SJCRH30 (cell line): ENCODE results near the gene BUD31. TPM values are rescaled to one million over a fixed set of nuclear protein-coding genes. Genes with fewer than 3 reads are reported as not detected.

Experiments used
- DNase-seq, 2 experiments: peaks; one replicate each; pipeline ENCODE4 v3.0.0-alpha.2; 2015 to 2020
- H3K27ac ChIP-seq: fragments of 250-450 bp; sonication (Bioruptor Pico); 2 replicates; pipeline ENCODE4 v1.5.1; 2020; ENCODE audit warnings: mild to moderate bottlenecking, moderate library complexity
- H3K27me3 ChIP-seq: fragments of 250-450 bp; sonication (Bioruptor Pico); 2 replicates; pipeline ENCODE4 v1.5.1; 2020; ENCODE audit warnings: mild to moderate bottlenecking, moderate library complexity
- H3K36me3 ChIP-seq: fragments of 250-450 bp; sonication (Bioruptor Pico); 2 replicates; pipeline ENCODE4 v1.5.1; 2020; ENCODE audit warnings: mild to moderate bottlenecking, moderate library complexity
- H3K4me1 ChIP-seq: fragments of 250-450 bp; sonication (Bioruptor Pico); 2 replicates; pipeline ENCODE4 v1.5.1; 2020; ENCODE audit warnings: mild to moderate bottlenecking, moderate library complexity
- H3K4me3 ChIP-seq: fragments of 250-450 bp; sonication (Bioruptor Pico); 2 replicates; pipeline ENCODE4 v1.5.1; 2020; ENCODE audit warnings: mild to moderate bottlenecking, moderate library complexity
- H3K9me3 ChIP-seq: fragments of 250-450 bp; sonication (Bioruptor Pico); replicated peaks from 2 replicates; pipeline ENCODE4 v1.5.1; 2020; ENCODE audit warnings: mild to moderate bottlenecking, moderate library complexity
- total RNA-seq: library from RNA; depleted of rRNA; stranded (reverse); fragments of >200 nt; shearing (Covaris generic); gene quantifications from 2 replicates; pipeline ENCODE4 v1.2.3, GENCODE V29; 2014

The BUD31 gene
- total RNA-seq, 1 experiment from 2014 or later: 136 TPM

- Histone ChIP-seq H3K4me3 (no peak overlapping the region), H3K9me3 (no peaks in the 10 kb centered on the region), H3K36me3 (peaks cover 22% of the 10 kb centered on the region), H3K27me3 (no peaks in the 10 kb centered on the region), H3K4me1 (no peaks in the 10 kb centered on the region), H3K27ac (no peak overlapping the region)
- no peak for DNase-seq
Measured at GRCh38 chr7:99387912-99388311, 20.9 kb upstream of the BUD31 start.

GRCh38 chr7:99389772-99390171, 19.0 kb upstream of the BUD31 start:
- H3K4me3 ChIP-seq: no peak overlapping the region
- H3K4me1 ChIP-seq: no peaks in the 10 kb centered on the region
- DNase-seq: no peak
- no peaks in the 10 kb centered on the region for H3K27me3 ChIP-seq
- H3K27ac ChIP-seq: no peak overlapping the region
- peaks cover 24% of the 10 kb centered on the region for H3K36me3 ChIP-seq
- H3K9me3 ChIP-seq: no peaks in the 10 kb centered on the region

- H3K27ac ChIP-seq: no peak overlapping the region
- no peaks in the 10 kb centered on the region for H3K4me1 ChIP-seq
- H3K36me3 ChIP-seq: peaks cover 35% of the 10 kb centered on the region
- H3K27me3 ChIP-seq: no peaks in the 10 kb centered on the region
- H3K9me3 ChIP-seq: no peaks in the 10 kb centered on the region
- DNase-seq: no peak
- H3K4me3 ChIP-seq: no peak overlapping the region
Measured at GRCh38 chr7:99390941-99391602, 17.7 kb upstream of the BUD31 start.

DNA sequence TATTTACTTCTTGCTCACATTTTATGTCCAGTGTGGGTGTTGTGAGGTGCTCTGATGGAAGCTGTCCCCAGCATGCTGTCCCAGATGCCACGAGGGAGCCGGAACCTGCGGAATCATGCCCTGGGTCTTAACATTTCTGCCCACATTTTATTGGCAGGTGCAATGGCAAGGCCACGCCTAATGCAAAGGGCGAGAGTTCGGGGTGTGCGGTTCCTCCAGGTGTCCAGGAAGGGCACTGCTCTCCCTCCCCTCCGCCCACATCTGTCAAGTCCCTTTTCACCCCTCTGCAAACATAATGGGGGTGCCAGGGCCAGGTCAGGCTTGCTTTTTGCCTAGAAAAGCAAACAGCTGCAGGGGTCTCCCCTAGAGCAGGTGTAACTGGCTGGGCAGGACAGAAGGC, 16.7 kb upstream of the BUD31 start:
- no peaks in the 10 kb centered on the region for H3K4me1 ChIP-seq
- H3K36me3 ChIP-seq: peaks cover 34% of the 10 kb centered on the region
- DNase-seq: no peak
- no peaks in the 10 kb centered on the region for H3K27me3 ChIP-seq
- H3K27ac ChIP-seq: no peak overlapping the region
- H3K9me3 ChIP-seq: no peaks in the 10 kb centered on the region
- no peak overlapping the region for H3K4me3 ChIP-seq

DNA sequence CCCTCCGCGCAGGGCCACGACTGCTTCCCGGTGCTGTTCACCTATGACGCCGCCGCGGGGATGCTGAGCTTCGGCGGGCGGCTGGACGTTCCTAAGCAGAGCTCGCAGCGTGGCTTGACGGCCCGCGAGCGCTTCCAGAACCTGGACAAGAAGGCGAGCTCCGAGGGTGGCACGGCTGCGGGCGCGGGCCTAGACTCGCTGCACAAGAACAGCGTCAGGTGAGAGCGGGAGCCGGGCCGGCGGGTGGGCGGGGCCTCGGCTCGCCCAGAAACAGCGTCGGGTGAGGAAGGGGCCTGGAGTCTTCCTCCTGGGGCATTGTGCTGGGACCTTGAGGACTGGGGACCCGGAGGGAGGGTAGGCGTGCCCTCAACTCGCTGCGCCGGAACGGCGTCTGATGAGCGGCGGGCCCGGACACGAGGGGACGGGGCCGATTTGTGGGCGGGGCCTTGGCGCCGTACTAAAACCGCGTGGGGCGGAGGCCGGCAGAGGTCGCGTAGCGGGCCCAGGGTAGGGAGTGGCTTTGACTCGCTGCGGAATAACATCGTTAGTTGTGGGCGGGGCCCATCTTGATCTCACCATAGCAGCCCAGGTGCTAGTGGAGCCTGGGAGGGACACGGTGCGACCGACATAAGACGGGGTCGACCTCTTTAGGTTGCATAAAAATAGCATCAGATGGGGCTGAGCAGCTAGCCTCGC, 16.0 kb upstream of the BUD31 start:
- Histone ChIP-seq H3K27ac (no peak overlapping the region), H3K4me1 (no peaks in the 10 kb centered on the region), H3K36me3 (peaks cover 31% of the 10 kb centered on the region), H3K9me3 (no peaks in the 10 kb centered on the region), H3K27me3 (no peaks in the 10 kb centered on the region), H3K4me3 (peak overlapping the region; percentile 52)
- DNase-seq: peak; percentile 60 to 66

- H3K4me1 ChIP-seq: no peaks in the 10 kb centered on the region
- DNase-seq: peak; percentile 69 to 70
- peak overlapping the region; percentile 52 for H3K4me3 ChIP-seq
- no peaks in the 10 kb centered on the region for H3K9me3 ChIP-seq
- no peak overlapping the region for H3K27ac ChIP-seq
- no peaks in the 10 kb centered on the region for H3K27me3 ChIP-seq
- peaks cover 34% of the 10 kb centered on the region for H3K36me3 ChIP-seq
Measured at GRCh38 chr7:99393355-99394187, 15.2 kb upstream of the BUD31 start.

DNA sequence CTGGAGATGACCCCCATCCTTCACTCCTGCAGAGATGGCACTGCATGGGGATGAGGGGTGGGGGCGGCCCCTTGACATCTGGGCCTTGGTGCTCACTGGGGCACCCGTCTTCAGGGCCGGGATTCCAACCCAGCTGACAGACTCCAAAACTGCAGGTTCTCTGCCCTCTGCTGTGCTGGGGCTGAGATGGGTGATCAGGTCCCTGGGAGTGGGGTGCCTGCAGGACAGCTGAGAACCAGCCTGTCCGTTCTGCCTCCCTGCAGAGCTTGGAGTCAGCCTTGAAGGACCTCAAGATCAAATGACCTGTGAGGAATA, 14.6 kb upstream of the BUD31 start:
- Histone ChIP-seq H3K36me3 (peaks cover 38% of the 10 kb centered on the region), H3K27ac (no peak overlapping the region)
- no peak for DNase-seq

GRCh38 chr7:99395616-99396327, 13.0 kb upstream of the BUD31 start:
- no peaks in the 10 kb centered on the region for H3K9me3 ChIP-seq
- H3K36me3 ChIP-seq: peaks cover 50% of the 10 kb centered on the region
- DNase-seq: no peak
- H3K4me3 ChIP-seq: no peak overlapping the region
- H3K27me3 ChIP-seq: no peaks in the 10 kb centered on the region
- no peaks in the 10 kb centered on the region for H3K4me1 ChIP-seq
- H3K27ac ChIP-seq: no peak overlapping the region

More for the DNA sequence above, 14.6 kb upstream of the BUD31 start:
- Histone ChIP-seq H3K4me3 (no peak overlapping the region), H3K4me1 (no peaks in the 10 kb centered on the region), H3K27me3 (no peaks in the 10 kb centered on the region), H3K9me3 (no peaks in the 10 kb centered on the region)

DNA sequence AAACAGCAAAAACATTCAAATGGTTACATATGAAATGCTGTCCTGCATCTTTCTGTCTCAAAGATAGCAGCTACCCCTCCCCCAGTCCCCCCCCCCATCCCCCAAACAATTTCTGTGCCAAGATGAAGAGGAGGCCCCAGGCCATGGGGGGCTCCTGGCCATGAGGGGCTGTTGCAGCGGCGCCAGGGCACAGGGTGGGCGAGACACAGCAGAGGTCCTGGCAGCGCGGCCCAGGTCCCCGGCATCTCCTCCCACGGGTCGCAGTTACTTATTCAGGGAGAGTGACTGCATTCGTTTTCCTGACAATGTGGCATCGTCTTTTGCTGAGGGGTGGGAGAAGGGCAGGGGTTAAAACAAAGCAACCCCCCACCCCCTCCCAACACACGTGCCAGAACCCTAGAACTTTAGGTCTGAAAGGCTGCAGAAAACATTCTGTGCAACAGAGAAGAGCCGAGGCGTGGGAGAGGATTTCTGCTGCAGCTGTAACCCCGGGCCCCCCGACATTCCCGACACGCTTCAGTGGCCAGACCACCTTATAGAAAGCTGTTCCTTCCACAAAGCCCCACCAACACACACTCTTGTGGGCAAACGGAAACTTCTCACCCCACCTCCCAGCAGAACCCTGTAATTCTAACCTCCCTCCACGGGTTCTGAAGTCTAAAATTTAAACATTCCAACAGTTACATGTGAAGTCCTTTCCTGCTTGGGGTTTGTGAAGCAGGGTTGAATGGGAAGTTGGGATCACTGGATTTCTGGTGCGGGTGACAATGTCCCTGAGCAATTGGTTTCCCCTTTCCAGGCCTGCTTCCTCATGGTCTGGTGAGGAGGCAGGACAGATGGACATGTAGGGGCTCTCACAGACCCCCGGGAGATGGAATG, 12.1 kb upstream of the BUD31 start:
- Histone ChIP-seq H3K4me1 (no peaks in the 10 kb centered on the region), H3K9me3 (no peaks in the 10 kb centered on the region), H3K27ac (no peak overlapping the region), H3K27me3 (no peaks in the 10 kb centered on the region), H3K36me3 (peaks cover 53% of the 10 kb centered on the region), H3K4me3 (no peak overlapping the region)
- no peak for DNase-seq

GRCh38 chr7:99397297-99397983, 11.3 kb upstream of the BUD31 start:
- Histone ChIP-seq H3K4me1 (no peaks in the 10 kb centered on the region), H3K36me3 (peaks cover 52% of the 10 kb centered on the region), H3K27me3 (no peaks in the 10 kb centered on the region), H3K27ac (no peak overlapping the region), H3K4me3 (no peak overlapping the region), H3K9me3 (no peaks in the 10 kb centered on the region)
- no peak for DNase-seq

DNA sequence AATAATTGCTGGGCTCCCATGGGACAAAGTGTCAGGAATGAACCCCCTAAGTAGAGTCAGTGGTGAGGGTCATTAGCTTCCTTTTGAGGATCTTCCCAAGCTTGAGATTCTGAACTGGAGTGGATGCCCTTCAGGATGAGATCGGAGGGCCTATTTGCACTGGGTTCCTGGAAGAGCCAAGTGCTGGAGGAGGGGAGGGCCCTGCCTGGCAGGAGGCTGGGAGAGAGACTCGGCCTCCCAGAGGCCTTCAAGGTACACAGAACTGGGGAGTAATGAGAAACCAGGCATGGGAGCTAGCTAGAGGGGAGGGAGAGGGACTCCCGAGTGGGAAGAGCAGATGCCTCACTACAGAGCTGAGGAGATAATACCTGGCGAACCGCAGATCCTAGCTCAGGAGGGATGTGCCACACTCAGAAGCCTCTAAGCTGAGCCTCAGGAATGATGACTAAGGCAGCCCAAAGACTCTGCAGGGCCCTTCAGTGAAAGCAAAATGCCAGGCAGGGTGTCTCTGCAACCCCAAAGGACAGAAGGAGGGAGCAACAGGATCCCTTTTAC, 9.8 kb upstream of the BUD31 start:
- H3K36me3 ChIP-seq: peaks cover 61% of the 10 kb centered on the region
- no peak overlapping the region for H3K4me3 ChIP-seq
- H3K4me1 ChIP-seq: no peaks in the 10 kb centered on the region
- DNase-seq: no peak
- no peaks in the 10 kb centered on the region for H3K27me3 ChIP-seq
- H3K9me3 ChIP-seq: no peaks in the 10 kb centered on the region
- no peak overlapping the region for H3K27ac ChIP-seq

GRCh38 chr7:99399597-99399996, 9.2 kb upstream of the BUD31 start:
- DNase-seq: no peak
- Histone ChIP-seq H3K27ac (no peak overlapping the region), H3K4me3 (no peak overlapping the region), H3K4me1 (no peaks in the 10 kb centered on the region), H3K27me3 (no peaks in the 10 kb centered on the region), H3K36me3 (peaks cover 64% of the 10 kb centered on the region), H3K9me3 (no peaks in the 10 kb centered on the region)

GRCh38 chr7:99402854-99403253, 5.9 kb upstream of the BUD31 start:
- DNase-seq: no peak
- H3K4me1 ChIP-seq: peaks cover 8% of the 10 kb centered on the region
- no peaks in the 10 kb centered on the region for H3K9me3 ChIP-seq
- H3K27ac ChIP-seq: no peak overlapping the region
- no peak overlapping the region for H3K4me3 ChIP-seq
- H3K27me3 ChIP-seq: no peaks in the 10 kb centered on the region
- peaks cover 48% of the 10 kb centered on the region for H3K36me3 ChIP-seq
